ENCODE measurements around the gene SLC27A1. TPM values are rescaled to one million over a fixed set of nuclear protein-coding genes. Genes with fewer than 3 reads are reported as not detected.

SLC27A1 gene
- total and polyA plus RNA-seq, 2 experiments from 2014 or later, result 3.5 to 11.6 TPM

GRCh38 chr19:17512574-17512939 is 42.2 kb downstream of the SLC27A1 start:
- H3K27me3 ChIP-seq (ENCODE audit: insufficient read depth), result no peaks in the 10 kb centered on the region
- no peak overlapping the region; the same call in 1 of the 2 replicates for H3K27ac Mint-ChIP-seq
- peaks cover 11% of the 10 kb centered on the region for H3K4me1 ChIP-seq (ENCODE audit: insufficient read depth)
- no peaks in the 10 kb centered on the region for H3K9me2 ChIP-seq (ENCODE audit: insufficient read depth)
- H2AFZ ChIP-seq, result peak overlapping the region; percentile 48; the same call in 1 of the 2 replicates
- DNase-seq (ENCODE audit: low spot score) (no peak), ATAC-seq (no peak)
- H3K9me3 Mint-ChIP-seq, result peaks cover 10% of the 10 kb centered on the region
- TF ChIP-seq ETS1 (IDR thresholded peaks at IDR 0.05) (no peak), ZNF331 (CRISPR knock-in tag; IDR thresholded peaks at IDR 0.05; ENCODE audit: low read depth) (no peak), EZH2phosphoT487 (IDR thresholded peaks at IDR 0.05; ENCODE audit: unreplicated experiment) (no peak), NANOG (IDR thresholded peaks at IDR 0.05; ENCODE audit: borderline replicate concordance) (no peak), JUNB (IDR thresholded peaks at IDR 0.05; ENCODE audit: unreplicated experiment) (no peak), POLR2AphosphoS5 (IDR thresholded peaks at IDR 0.05; ENCODE audit: low read depth) (no peak), CTCF (conservative IDR thresholded peaks at IDR 0.05; ENCODE audit: low read depth in 2 of 2) (no peak), ZNF462 (CRISPR knock-in tag; IDR thresholded peaks at IDR 0.05) (no peak), STAT1 (IDR thresholded peaks at IDR 0.05; ENCODE audit: unreplicated experiment) (no peak), EZH2 (IDR thresholded peaks at IDR 0.05; ENCODE audit: low read depth, unreplicated experiment) (no peak), ZNF114 (CRISPR knock-in tag; IDR thresholded peaks at IDR 0.05) (no peak), REST (IDR thresholded peaks at IDR 0.05; ENCODE audit: unreplicated experiment) (no peak), CREB1 (CRISPR knock-in tag; IDR thresholded peaks at IDR 0.05; ENCODE audit: low read depth) (no peak)
- H4K20me1 ChIP-seq (replicated peaks; ENCODE audit: insufficient read depth), result no peaks in the 10 kb centered on the region
- peaks cover 26% of the 10 kb centered on the region for H3K79me2 ChIP-seq (replicated peaks; ENCODE audit: insufficient read depth)
- H3K36me3 ChIP-seq (ENCODE audit: insufficient read depth), result peaks cover under 1% of the 10 kb centered on the region; the same call in 1 of the 2 replicates
- peaks cover 19% of the 10 kb centered on the region for H3K27me3 Mint-ChIP-seq (ENCODE audit: insufficient read depth, low read depth, poor library complexity)
- H3K4me3 ChIP-seq, result peak overlapping the region; percentile 78
- H3K4me1 Mint-ChIP-seq, result peaks cover 13% of the 10 kb centered on the region
- peaks cover 30% of the 10 kb centered on the region for H3K36me3 Mint-ChIP-seq (ENCODE audit: low read depth)
- H3K4me2 ChIP-seq, result peak overlapping the region; percentile 90
- H3K27ac ChIP-seq (ENCODE audit: low read depth), result no peak overlapping the region
- H3F3A ChIP-seq (replicated peaks; ENCODE audit: low read depth), result peaks cover 13% of the 10 kb centered on the region
- peak overlapping the region; percentile 93 for H3K4me3 Mint-ChIP-seq
